HPDE6-E6E7 (cell line): ENCODE results near the gene MSH3.
"Not testable (repeated sequence)": the region's sequence is repeated elsewhere in the genome, so short reads cannot be mapped to it uniquely, and the experiment has no call there.

ENCODE experiments used
- DNase-seq: peaks from one replicate; pipeline ENCODE4 v3.0.0; 2011; ENCODE audit warnings: missing footprints; ENCODE audit errors: extremely low spot score

MSH3 gene

GRCh38 chr5:80755626-80756025 is 101.2 kb downstream of the MSH3 start:
- DNase-seq: no peak

GRCh38 chr5:80756292-80756691 is 101.8 kb downstream of the MSH3 start:
- DNase-seq: no peak

- DNase-seq: no peak
Observed at GRCh38 chr5:80757290-80757689, 102.8 kb downstream of the MSH3 start.

- DNase-seq: no peak
Observed at GRCh38 chr5:80759866-80760577, 105.6 kb downstream of the MSH3 start.

GRCh38 chr5:80760680-80761079 is 106.2 kb downstream of the MSH3 start:
- no peak for DNase-seq

GRCh38 chr5:80761176-80761575 is 106.7 kb downstream of the MSH3 start:
- DNase-seq: no peak

- DNase-seq: no peak
Observed at GRCh38 chr5:80761966-80762365, 107.5 kb downstream of the MSH3 start.

GRCh38 chr5:80762573-80762972 is 108.1 kb downstream of the MSH3 start:
- DNase-seq: no peak

- DNase-seq: no peak
Observed at GRCh38 chr5:80763211-80763610, 108.8 kb downstream of the MSH3 start.

GRCh38 chr5:80763873-80764647 is 109.6 kb downstream of the MSH3 start:
- no peak for DNase-seq

GRCh38 chr5:80764786-80765185 is 110.3 kb downstream of the MSH3 start:
- no peak for DNase-seq

GRCh38 chr5:80777347-80778287 is 123.2 kb downstream of the MSH3 start:
- no peak for DNase-seq

GRCh38 chr5:80780024-80780423 is 125.6 kb downstream of the MSH3 start:
- no peak for DNase-seq

GRCh38 chr5:80780761-80781285 is 126.4 kb downstream of the MSH3 start:
- DNase-seq: no peak

GRCh38 chr5:80781356-80781755 is 126.9 kb downstream of the MSH3 start:
- no peak for DNase-seq

GRCh38 chr5:80782626-80783025 is 128.2 kb downstream of the MSH3 start:
- no peak for DNase-seq

- not testable (repeated sequence) for DNase-seq
Observed at GRCh38 chr5:80783751-80784150, 129.3 kb downstream of the MSH3 start.

GRCh38 chr5:80784451-80784850 is 130.0 kb downstream of the MSH3 start:
- no peak for DNase-seq

- DNase-seq: not testable (repeated sequence)
Observed at GRCh38 chr5:80789319-80790016, 135.0 kb downstream of the MSH3 start.

- no peak for DNase-seq
Observed at GRCh38 chr5:80790698-80791097, 136.2 kb downstream of the MSH3 start.

GRCh38 chr5:80793354-80793753 is 138.9 kb downstream of the MSH3 start:
- DNase-seq: no peak
